ENCODE data around the gene EDDM3A. TPM values are rescaled to one million over a fixed set of nuclear protein-coding genes. Genes with fewer than 3 reads are reported as not detected.

Gene EDDM3A
- total and polyA plus RNA-seq, 2 of the 13 experiments (the other 11 are each of a cell fraction or from before 2014, with no cell fraction given): not detected

DNA sequence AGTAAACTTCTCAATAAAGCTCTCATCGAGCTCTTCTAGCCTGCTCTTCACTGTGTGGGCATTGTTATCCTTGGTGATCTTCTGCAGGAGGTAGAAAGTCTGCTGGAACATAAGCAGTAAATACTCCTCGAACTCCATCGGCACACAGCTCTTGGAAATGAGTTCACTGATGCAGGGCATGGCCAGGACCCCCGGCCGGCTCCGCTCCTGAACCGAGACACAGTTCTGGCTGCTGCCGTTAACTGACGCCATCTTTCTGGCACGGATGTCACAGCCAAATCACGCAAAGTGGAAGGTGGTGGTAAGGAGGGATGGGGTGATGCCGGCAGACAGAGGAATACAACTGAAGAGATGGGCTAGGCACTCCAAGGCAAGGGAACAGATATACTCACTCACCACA lies 23.7 kb upstream of the EDDM3A start:
- H3K4me2 ChIP-seq (ENCODE audit: low read depth, low read length): no peak overlapping the region
- H3K9ac ChIP-seq (ENCODE audit: insufficient read depth, low read depth, low read length): no peak overlapping the region
- no peaks in the 10 kb centered on the region for H3K9me3 ChIP-seq (ENCODE audit: low read length)
- H4K20me1 ChIP-seq (ENCODE audit: insufficient read depth, low read length): no peaks in the 10 kb centered on the region
- no TSS peak for BruUV-seq (replicated peaks)
- ATAC-seq (no peak), DNase-seq (ENCODE audit: low spot score) (no peak), FAIRE-seq (no peak)
- ChIA-PET CTCF (ENCODE audit: low intra/inter-chr PET ratio, low total read pairs) (no interaction called here), POLR2A (no interaction called here)
- no peaks in the 10 kb centered on the region for H3K4me1 ChIP-seq (ENCODE audit: insufficient read depth, low read length)
- no peak overlapping the region for H3K27ac ChIP-seq (ENCODE audit: extremely low read length, insufficient read depth, low read length)
- WGBS (ENCODE audit: low lambda C conversion rate): 62% methylated on average over 12 of the region's 12 CpGs
- no peaks in the 10 kb centered on the region for H3K79me2 ChIP-seq (ENCODE audit: insufficient read depth, low read length)
- H2AFZ ChIP-seq (ENCODE audit: low read length): no peak overlapping the region
- H3K4me3 ChIP-seq (replicated peaks in 1 of 3; ENCODE audit: insufficient read depth in 1 of 3, low read depth in 2 of 3, low read length in 3 of 3): no peak overlapping the region
- TF ChIP-seq KAT8 (CRISPR knock-in tag; IDR thresholded peaks at IDR 0.05) (no peak), ZEB1 (IDR thresholded peaks at IDR 0.05; ENCODE audit: insufficient replicate concordance, low read depth) (no peak), RFX5 (IDR thresholded peaks at IDR 0.05; ENCODE audit: low read depth, low read length) (no peak), KDM5A (IDR thresholded peaks at IDR 0.05; ENCODE audit: borderline replicate concordance, low read length) (no peak), TGIF2 (CRISPR knock-in tag; IDR thresholded peaks at IDR 0.05) (no peak), FIP1L1 (IDR thresholded peaks at IDR 0.05; ENCODE audit: borderline replicate concordance, insufficient read depth, low read depth, low read length) (no peak), HMG20A (CRISPR knock-in tag; IDR thresholded peaks at IDR 0.05; ENCODE audit: borderline replicate concordance) (no peak), ATM (IDR thresholded peaks at IDR 0.05; ENCODE audit: borderline replicate concordance) (no peak), ZNF34 (CRISPR knock-in tag; IDR thresholded peaks at IDR 0.05; ENCODE audit: borderline replicate concordance) (no peak), NR2F6 (IDR thresholded peaks at IDR 0.05) (no peak), NR2F6 (CRISPR knock-in tag; IDR thresholded peaks at IDR 0.05) (no peak), GTF2F1 (IDR thresholded peaks at IDR 0.05; ENCODE audit: low read length) (no peak)
- TF ChIP-seq, protein P1, sequence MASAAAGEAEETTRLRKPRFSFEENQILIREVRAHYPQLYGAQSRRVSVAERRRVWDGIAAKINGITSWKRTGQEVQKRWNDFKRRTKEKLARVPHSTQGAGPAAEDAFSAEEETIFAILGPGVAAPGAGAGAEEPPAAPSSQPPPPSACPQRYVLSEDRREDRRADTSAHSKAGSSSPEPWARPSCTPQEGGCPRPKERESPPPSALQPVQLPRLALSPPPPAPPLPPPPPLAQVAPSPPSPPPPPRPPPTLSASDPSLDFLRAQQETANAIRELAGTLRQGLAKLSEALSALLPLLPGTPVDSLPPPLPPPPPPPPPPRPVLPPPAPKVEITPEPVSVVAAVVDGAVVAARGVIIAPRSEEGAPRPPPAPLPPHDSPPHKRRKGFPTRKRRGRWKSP (CRISPR knock-in tag; IDR thresholded peaks at IDR 0.05): no peak
- TF ChIP-seq, protein P2, sequence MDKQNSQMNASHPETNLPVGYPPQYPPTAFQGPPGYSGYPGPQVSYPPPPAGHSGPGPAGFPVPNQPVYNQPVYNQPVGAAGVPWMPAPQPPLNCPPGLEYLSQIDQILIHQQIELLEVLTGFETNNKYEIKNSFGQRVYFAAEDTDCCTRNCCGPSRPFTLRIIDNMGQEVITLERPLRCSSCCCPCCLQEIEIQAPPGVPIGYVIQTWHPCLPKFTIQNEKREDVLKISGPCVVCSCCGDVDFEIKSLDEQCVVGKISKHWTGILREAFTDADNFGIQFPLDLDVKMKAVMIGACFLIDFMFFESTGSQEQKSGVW (CRISPR knock-in tag; IDR thresholded peaks at IDR 0.05; ENCODE audit: borderline replicate concordance): no peak
- TF ChIP-seq, protein P3, sequence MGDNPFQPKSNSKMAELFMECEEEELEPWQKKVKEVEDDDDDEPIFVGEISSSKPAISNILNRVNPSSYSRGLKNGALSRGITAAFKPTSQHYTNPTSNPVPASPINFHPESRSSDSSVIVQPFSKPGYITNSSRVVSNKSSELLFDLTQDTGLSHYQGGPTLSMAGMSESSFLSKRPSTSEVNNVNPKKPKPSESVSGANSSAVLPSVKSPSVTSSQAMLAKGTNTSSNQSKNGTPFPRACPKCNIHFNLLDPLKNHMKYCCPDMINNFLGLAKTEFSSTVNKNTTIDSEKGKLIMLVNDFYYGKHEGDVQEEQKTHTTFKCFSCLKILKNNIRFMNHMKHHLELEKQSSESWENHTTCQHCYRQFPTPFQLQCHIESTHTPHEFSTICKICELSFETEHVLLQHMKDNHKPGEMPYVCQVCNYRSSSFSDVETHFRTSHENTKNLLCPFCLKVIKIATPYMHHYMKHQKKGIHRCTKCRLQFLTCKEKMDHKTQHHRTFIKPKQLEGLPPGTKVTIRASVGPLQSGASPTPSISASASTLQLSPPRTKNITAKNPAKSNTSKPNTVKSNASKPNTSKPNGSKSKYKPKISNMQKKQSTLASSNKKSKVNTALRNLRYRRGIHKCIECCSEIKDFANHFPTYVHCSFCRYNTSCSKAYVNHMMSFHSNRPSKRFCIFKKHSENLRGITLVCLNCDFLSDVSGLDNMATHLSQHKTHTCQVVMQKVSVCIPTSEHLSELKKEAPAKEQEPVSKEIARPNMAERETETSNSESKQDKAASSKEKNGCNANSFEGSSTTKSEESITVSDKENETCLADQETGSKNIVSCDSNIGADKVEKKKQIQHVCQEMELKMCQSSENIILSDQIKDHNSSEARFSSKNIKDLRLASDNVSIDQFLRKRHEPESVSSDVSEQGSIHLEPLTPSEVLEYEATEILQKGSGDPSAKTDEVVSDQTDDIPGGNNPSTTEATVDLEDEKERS (CRISPR knock-in tag; IDR thresholded peaks at IDR 0.05): no peak
- TF ChIP-seq, protein P4, sequence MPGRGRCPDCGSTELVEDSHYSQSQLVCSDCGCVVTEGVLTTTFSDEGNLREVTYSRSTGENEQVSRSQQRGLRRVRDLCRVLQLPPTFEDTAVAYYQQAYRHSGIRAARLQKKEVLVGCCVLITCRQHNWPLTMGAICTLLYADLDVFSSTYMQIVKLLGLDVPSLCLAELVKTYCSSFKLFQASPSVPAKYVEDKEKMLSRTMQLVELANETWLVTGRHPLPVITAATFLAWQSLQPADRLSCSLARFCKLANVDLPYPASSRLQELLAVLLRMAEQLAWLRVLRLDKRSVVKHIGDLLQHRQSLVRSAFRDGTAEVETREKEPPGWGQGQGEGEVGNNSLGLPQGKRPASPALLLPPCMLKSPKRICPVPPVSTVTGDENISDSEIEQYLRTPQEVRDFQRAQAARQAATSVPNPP (CRISPR knock-in tag; IDR thresholded peaks at IDR 0.05): no peak
- H3K36me3 ChIP-seq (replicated peaks in 1 of 2; ENCODE audit: control insufficient read depth in 1 of 2, insufficient read depth in 2 of 2, low read length in 2 of 2): no peaks in the 10 kb centered on the region
- intact Hi-C loops (cut with micrococcal nuclease; ENCODE audit: unreplicated experiment) (no loop called here), in situ Hi-C loops (cut with HindIII; ENCODE audit: extremely low pct_ligation_motif_present, low pct_unique_long_range_greater_than_20kb) (no loop called here)
- H3K27me3 ChIP-seq (ENCODE audit: control insufficient read depth in 1 of 2, insufficient read depth in 2 of 2, low read length in 2 of 2): peaks cover 0 to 12% of the 10 kb centered on the region in 2 experiments; a peak in 1 of 5 replicates
